HG03558 (cell line): Measurements from ENCODE around the gene RCAN3.
"Not testable (repeated sequence)": the region's sequence is repeated elsewhere in the genome, so short reads cannot be mapped to it uniquely, and the experiment has no call there.

ENCODE experiments used
- ATAC-seq: cut with Tn5 transposase; IDR thresholded peaks from one replicate; pipeline ENCODE4 v1.9.1; 2021; ENCODE audit warnings: moderate number of reproducible peaks; ENCODE audit not compliant: unreplicated experiment; ENCODE audit errors: extremely low read depth

RCAN3 gene

GRCh38 chr1:24483441-24483840 is 19.2 kb upstream of the RCAN3 start:
- ATAC-seq: no peak

- no peak for ATAC-seq
Observed at GRCh38 chr1:24484199-24484598, 18.4 kb upstream of the RCAN3 start.

GRCh38 chr1:24486331-24487065 is 16.1 kb upstream of the RCAN3 start:
- no peak for ATAC-seq

- no peak for ATAC-seq
Observed at GRCh38 chr1:24487455-24487854, 15.2 kb upstream of the RCAN3 start.

- not testable (repeated sequence) for ATAC-seq
Observed at GRCh38 chr1:24488159-24488558, 14.5 kb upstream of the RCAN3 start.

- no peak for ATAC-seq
Observed at GRCh38 chr1:24489674-24490073, 13.0 kb upstream of the RCAN3 start.

GRCh38 chr1:24490101-24490781 is 12.4 kb upstream of the RCAN3 start:
- ATAC-seq: no peak

- ATAC-seq: no peak
Observed at GRCh38 chr1:24491577-24492360, 10.9 kb upstream of the RCAN3 start.

GRCh38 chr1:24492935-24493334 is 9.7 kb upstream of the RCAN3 start:
- ATAC-seq: not testable (repeated sequence)

- ATAC-seq: no peak
Observed at GRCh38 chr1:24493785-24494184, 8.9 kb upstream of the RCAN3 start.

GRCh38 chr1:24498589-24498988 is 4.0 kb upstream of the RCAN3 start:
- ATAC-seq: no peak

GRCh38 chr1:24500448-24501048 is 2.1 kb upstream of the RCAN3 start:
- ATAC-seq: no peak

GRCh38 chr1:24501371-24502064 is 1.1 kb upstream of the RCAN3 start:
- no peak for ATAC-seq

- no peak for ATAC-seq
Observed at GRCh38 chr1:24502065-24502708, 449 bp upstream of the RCAN3 start.

- no peak for ATAC-seq
Observed at GRCh38 chr1:24503059-24503751, 569 bp downstream of the RCAN3 start.

GRCh38 chr1:24503870-24504523 is 1.4 kb downstream of the RCAN3 start:
- ATAC-seq: no peak

- ATAC-seq: no peak
Observed at GRCh38 chr1:24504560-24504959, 1.9 kb downstream of the RCAN3 start.

GRCh38 chr1:24505816-24506215 is 3.2 kb downstream of the RCAN3 start:
- ATAC-seq: no peak
